Measurements from ENCODE around the gene SSR4.

- no peak for TF ChIP-seq HDAC6 (IDR thresholded peaks at IDR 0.05; ENCODE audit: unreplicated experiment)
- TF ChIP-seq ZNF24 (IDR thresholded peaks at IDR 0.05): no peak
- no peak for TF ChIP-seq ELK1 (IDR thresholded peaks at IDR 0.05; ENCODE audit: low read depth, low read length)
- TF ChIP-seq CTCF (IDR thresholded peaks at IDR 0.05 in 2 of 3, conservative IDR thresholded peaks at IDR 0.05 in 1 of 3; ENCODE audit: control insufficient read depth in 2 of 3, extremely low read depth in 1 of 3, insufficient read depth in 1 of 3, low read depth in 3 of 3, low read length in 3 of 3): no peak
- no peak for TF ChIP-seq ATF3 (IDR thresholded peaks at IDR 0.05; ENCODE audit: borderline replicate concordance, extremely low read depth, low read depth, low read length)
- no peak for TF ChIP-seq USF2 (IDR thresholded peaks at IDR 0.05; ENCODE audit: borderline replicate concordance, low read depth, low read length)
- TF ChIP-seq CHD1 (IDR thresholded peaks at IDR 0.05; ENCODE audit: low read depth, low read length): no peak
- TF ChIP-seq NRF1 (conservative IDR thresholded peaks at IDR 0.05; ENCODE audit: low read depth, low read length): no peak
Measured at GRCh38 chrX:153828308-153828707, 33.8 kb downstream of the SSR4 start.

All from GM12878 (cell line).